Lung (tissue), 12 donors: ENCODE measurements around the gene TMEM272. TPM values are rescaled to one million over a fixed set of nuclear protein-coding genes. Genes with fewer than 3 reads are reported as not detected.

Experiments used
- ATAC-seq: fragments of 200-7000 bp; cut with Tn5 transposase; one replicate; pipeline ENCODE4 v1.9.1; 2020; ENCODE audit warnings: moderate number of reproducible peaks; ENCODE audit not compliant: insufficient read depth, low FRiP score
- DNase-seq, 3 donors: peaks; one replicate each; pipeline ENCODE4 v3.0.0-alpha.2; 2013 to 2017
- H3K27ac ChIP-seq, 2 donors: one replicate each; pipeline ENCODE4 v1.5.1; 2013; ENCODE audit warnings: mild to moderate bottlenecking in 2 of 2, moderate library complexity in 2 of 2, control low read depth in 1 of 2, inconsistent platforms in 1 of 2, low read depth in 1 of 2, low read length in 1 of 2
- H3K27me3 ChIP-seq, 3 donors: one replicate each; pipeline ENCODE4 v1.5.1; 2013; ENCODE audit warnings: low read length in 2 of 3; ENCODE audit not compliant: control insufficient read depth in 3 of 3, insufficient read depth in 3 of 3
- H3K36me3 ChIP-seq, 4 donors: one replicate each; pipeline ENCODE4 v1.5.1; 2013; ENCODE audit warnings: low read length in 4 of 4, mild to moderate bottlenecking in 1 of 4, moderate library complexity in 1 of 4; ENCODE audit not compliant: control insufficient read depth in 4 of 4, insufficient read depth in 4 of 4
- H3K4me1 ChIP-seq, 5 donors: one replicate each; pipeline ENCODE4 v1.5.1; 2013; ENCODE audit warnings: low read length in 5 of 5, mild to moderate bottlenecking in 2 of 5, moderate library complexity in 1 of 5; ENCODE audit not compliant: control insufficient read depth in 5 of 5, insufficient read depth in 5 of 5
- H3K4me3 ChIP-seq: one replicate; pipeline ENCODE4 v1.5.1; 2013; ENCODE audit warnings: mild to moderate bottlenecking, control low read depth, moderate library complexity
- H3K9ac ChIP-seq, 2 donors: one replicate each; pipeline ENCODE4 v1.5.1; 2013; ENCODE audit warnings: low read length in 2 of 2, control low read depth in 1 of 2; ENCODE audit not compliant: insufficient read depth in 1 of 2
- H3K9me3 ChIP-seq, 4 donors: one replicate each; pipeline ENCODE4 v1.5.1; 2013; ENCODE audit warnings: low read length in 3 of 4, mild to moderate bottlenecking in 1 of 4, moderate library complexity in 1 of 4; ENCODE audit not compliant: control insufficient read depth in 4 of 4, insufficient read depth in 3 of 4
- WGBS, 2 donors: extraction: QIAGEN DNeasy Blood & Tissue Kit; methylation state at CpG; one replicate each; pipeline ENCODE4 v1.1.7; 2013; 5-methylcytosine and 5-hydroxymethylcytosine counted together
- polyA plus RNA-seq, 2 donors: library from polyadenylated mRNA; stranded (reverse); fragments of 200-250 nt; gene quantifications; one replicate each; pipeline ENCODE4 v1.2.1, GENCODE V29; 2013
- total RNA-seq, 2 donors: library from RNA; depleted of rRNA in 1 of 2; stranded (reverse); fragments of >200 nt in 1 of 2; gene quantifications; one replicate each; pipeline ENCODE4 v1.2.1, GENCODE V29; 2014 to 2021
- TF ChIP-seq, protein P1 (sequence below): IDR thresholded peaks from 2 replicates; pipeline ENCODE4 v1.5.1; 2012; ENCODE audit warnings: mild to moderate bottlenecking; ENCODE audit errors: control extremely low read depth, extremely low read depth
- donor health status: control.
- donor health status: control.
- donor health status: Bipolar disorder and iron deficiency.
- donor health status: healthy.
- donor health status: DM: yes; HTN: yes; CAD: no.

Gene TMEM272
- total and polyA plus RNA-seq, 4 donors: 0.08 to 0.55 (median 0.09) TPM

DNA sequence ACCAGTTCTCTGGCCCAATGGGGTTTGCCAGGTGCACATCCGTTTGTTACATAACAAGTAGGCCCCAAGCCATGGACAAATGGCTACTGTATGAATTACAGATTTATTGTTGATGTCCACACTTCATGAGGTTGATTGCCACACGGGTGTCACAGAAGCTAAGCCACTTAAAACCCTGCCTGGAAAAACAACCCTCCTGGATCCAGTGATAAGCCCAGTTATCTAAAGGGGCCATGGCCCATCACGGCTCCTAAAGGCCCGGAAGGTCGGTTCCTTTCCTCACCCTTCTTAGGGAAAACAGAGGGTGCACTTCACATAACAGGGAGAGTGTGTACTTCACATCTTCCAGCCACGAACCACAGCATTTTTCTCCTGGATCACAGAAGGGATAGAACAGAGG is 4.1 kb downstream of the TMEM272 start:
- no peak for ATAC-seq
- Histone ChIP-seq H3K4me3 (no peak overlapping the region), H3K27me3 (no peaks in the 10 kb centered on the region), H3K36me3 (no peaks in the 10 kb centered on the region), H3K9me3 (no peaks in the 10 kb centered on the region), H3K4me1 (peaks cover 0 to 4% (median 0%) of the 10 kb centered on the region in 5 donors), H3K27ac (no peak overlapping the region), H3K9ac (no peak overlapping the region)
- TF ChIP-seq, protein P1, sequence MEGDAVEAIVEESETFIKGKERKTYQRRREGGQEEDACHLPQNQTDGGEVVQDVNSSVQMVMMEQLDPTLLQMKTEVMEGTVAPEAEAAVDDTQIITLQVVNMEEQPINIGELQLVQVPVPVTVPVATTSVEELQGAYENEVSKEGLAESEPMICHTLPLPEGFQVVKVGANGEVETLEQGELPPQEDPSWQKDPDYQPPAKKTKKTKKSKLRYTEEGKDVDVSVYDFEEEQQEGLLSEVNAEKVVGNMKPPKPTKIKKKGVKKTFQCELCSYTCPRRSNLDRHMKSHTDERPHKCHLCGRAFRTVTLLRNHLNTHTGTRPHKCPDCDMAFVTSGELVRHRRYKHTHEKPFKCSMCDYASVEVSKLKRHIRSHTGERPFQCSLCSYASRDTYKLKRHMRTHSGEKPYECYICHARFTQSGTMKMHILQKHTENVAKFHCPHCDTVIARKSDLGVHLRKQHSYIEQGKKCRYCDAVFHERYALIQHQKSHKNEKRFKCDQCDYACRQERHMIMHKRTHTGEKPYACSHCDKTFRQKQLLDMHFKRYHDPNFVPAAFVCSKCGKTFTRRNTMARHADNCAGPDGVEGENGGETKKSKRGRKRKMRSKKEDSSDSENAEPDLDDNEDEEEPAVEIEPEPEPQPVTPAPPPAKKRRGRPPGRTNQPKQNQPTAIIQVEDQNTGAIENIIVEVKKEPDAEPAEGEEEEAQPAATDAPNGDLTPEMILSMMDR: no peak
- WGBS, 2 donors: 77 to 82% methylated on average over 6 of the region's 6 CpGs
- no peak for DNase-seq

- no peaks in the 10 kb centered on the region for H3K36me3 ChIP-seq
- H3K4me1 ChIP-seq: no peaks in the 10 kb centered on the region
- H3K9ac ChIP-seq: no peak overlapping the region
- no peak overlapping the region for H3K4me3 ChIP-seq
- no peaks in the 10 kb centered on the region for H3K27me3 ChIP-seq
- TF ChIP-seq, protein P1: no peak
- H3K9me3 ChIP-seq: no peaks in the 10 kb centered on the region
- H3K27ac ChIP-seq: no peak overlapping the region
- 70 to 78% methylated on average over 10 of the region's 10 CpGs for WGBS, 2 donors
- DNase-seq (no peak), ATAC-seq (no peak)
These were observed 5.1 kb downstream of the TMEM272 start for GRCh38 chr13:51839711-51840540.

DNA sequence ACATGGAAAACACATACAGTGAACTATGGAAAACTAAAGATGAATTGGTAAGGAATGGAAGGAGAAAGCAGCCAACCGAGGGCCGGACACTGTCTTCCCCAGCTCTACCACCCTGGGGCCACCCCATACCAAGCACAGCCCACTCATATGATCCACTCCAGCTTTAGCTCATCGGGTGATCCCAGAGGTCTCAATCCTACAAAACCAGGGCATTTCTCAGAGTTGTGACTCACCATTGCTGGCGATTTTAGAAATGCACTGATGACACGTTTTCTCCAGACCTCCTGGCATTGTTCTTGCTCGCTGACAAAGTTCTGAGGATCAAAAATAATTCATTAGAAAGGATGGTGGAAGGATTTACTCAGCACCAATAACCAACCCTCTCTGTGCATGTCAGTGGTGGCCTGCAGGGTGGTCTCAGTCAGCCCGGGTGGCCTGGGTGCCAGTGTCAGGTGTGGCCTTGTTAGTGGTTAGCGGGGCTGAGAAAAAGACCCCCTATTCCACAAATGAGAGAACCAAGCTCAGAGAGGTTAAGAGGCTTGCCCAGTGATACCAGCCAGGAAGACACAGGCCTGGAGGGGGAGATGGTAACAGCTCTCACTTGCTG is 6.6 kb downstream of the TMEM272 start:
- no peak for ATAC-seq
- DNase-seq: no peak
- H3K9me3 ChIP-seq: no peaks in the 10 kb centered on the region
- H3K4me3 ChIP-seq: no peak overlapping the region
- WGBS, 2 donors: 92 to 99% methylated on average over 8 of the region's 8 CpGs
- no peaks in the 10 kb centered on the region for H3K27me3 ChIP-seq
- no peaks in the 10 kb centered on the region for H3K36me3 ChIP-seq
- TF ChIP-seq, protein P1: no peak
- no peaks in the 10 kb centered on the region for H3K4me1 ChIP-seq
- H3K27ac ChIP-seq: no peak overlapping the region
- no peak overlapping the region for H3K9ac ChIP-seq
